Activated naive CD4-positive, alpha-beta T cell treated with Interleukin-2 at 50 U/mL for 16 hours (primary cell): Measurements from ENCODE around the gene CDH23.

Experiments
- DNase-seq: peaks from one replicate; pipeline ENCODE4 v3.0.0-alpha.2; 2020

CDH23 gene

GRCh38 chr10:71492872-71493271, 96.2 kb downstream of the CDH23 start:
- DNase-seq, result no peak

GRCh38 chr10:71493741-71494140, 97.0 kb downstream of the CDH23 start:
- DNase-seq, result no peak

GRCh38 chr10:71494476-71494875, 97.8 kb downstream of the CDH23 start:
- DNase-seq, result no peak

- no peak for DNase-seq
These were observed 98.3 kb downstream of the CDH23 start for GRCh38 chr10:71494980-71495381.

GRCh38 chr10:71496927-71497762, 100.4 kb downstream of the CDH23 start:
- DNase-seq, result no peak

GRCh38 chr10:71497763-71498326, 101.1 kb downstream of the CDH23 start:
- DNase-seq, result no peak

- no peak for DNase-seq
These were observed 104.7 kb downstream of the CDH23 start for GRCh38 chr10:71501402-71501801.

- DNase-seq, result no peak
These were observed 105.5 kb downstream of the CDH23 start for GRCh38 chr10:71502190-71502589.

- no peak for DNase-seq
These were observed 106.1 kb downstream of the CDH23 start for GRCh38 chr10:71502851-71503250.

GRCh38 chr10:71504168-71504567, 107.4 kb downstream of the CDH23 start:
- DNase-seq, result no peak

GRCh38 chr10:71504570-71504969, 107.8 kb downstream of the CDH23 start:
- no peak for DNase-seq

- DNase-seq, result no peak
These were observed 109.1 kb downstream of the CDH23 start for GRCh38 chr10:71505862-71506261.

- no peak for DNase-seq
These were observed 112.7 kb downstream of the CDH23 start for GRCh38 chr10:71509444-71509843.

- DNase-seq, result no peak
These were observed 114.5 kb downstream of the CDH23 start for GRCh38 chr10:71511206-71511605.

- no peak for DNase-seq
These were observed 115.6 kb downstream of the CDH23 start for GRCh38 chr10:71512312-71512711.

GRCh38 chr10:71512761-71513539, 116.2 kb downstream of the CDH23 start:
- DNase-seq, result no peak

- DNase-seq, result no peak
These were observed 116.8 kb downstream of the CDH23 start for GRCh38 chr10:71513540-71513853.

- no peak for DNase-seq
These were observed 117.2 kb downstream of the CDH23 start for GRCh38 chr10:71513936-71514335.

GRCh38 chr10:71515531-71516172, 118.9 kb downstream of the CDH23 start:
- no peak for DNase-seq

- DNase-seq, result no peak
These were observed 120.2 kb downstream of the CDH23 start for GRCh38 chr10:71516890-71517289.

- no peak for DNase-seq
These were observed 120.8 kb downstream of the CDH23 start for GRCh38 chr10:71517298-71518169.

GRCh38 chr10:71520042-71520441, 123.3 kb downstream of the CDH23 start:
- no peak for DNase-seq
